ENCODE measurements around the gene ZFYVE9.

The ZFYVE9 gene

DNA sequence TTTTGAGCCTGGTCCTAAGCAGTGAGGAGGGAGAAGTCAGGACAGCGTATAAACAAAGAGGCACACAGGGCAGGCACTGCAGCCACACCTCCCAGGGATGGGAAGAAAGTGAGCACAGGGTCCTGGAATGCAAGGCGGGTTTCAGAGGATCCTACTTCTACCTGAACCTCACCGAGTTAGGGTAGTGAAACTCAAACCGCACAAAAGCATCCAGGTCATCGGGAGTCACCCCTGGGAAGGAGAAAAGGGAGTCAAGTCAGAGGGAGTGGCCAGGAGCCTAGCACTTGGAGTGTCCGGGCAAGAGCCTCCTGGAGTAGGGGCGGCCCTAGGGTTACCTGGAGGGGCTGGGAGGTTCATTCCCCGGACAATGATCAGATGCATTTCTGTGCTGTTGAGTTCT is 213.5 kb downstream of the ZFYVE9 start:
- no peaks in the 10 kb centered on the region for H3K27me3 Mint-ChIP-seq (ENCODE audit: low read depth)
- no peak overlapping the region for H3K4me3 Mint-ChIP-seq
- TF ChIP-seq, protein P1, sequence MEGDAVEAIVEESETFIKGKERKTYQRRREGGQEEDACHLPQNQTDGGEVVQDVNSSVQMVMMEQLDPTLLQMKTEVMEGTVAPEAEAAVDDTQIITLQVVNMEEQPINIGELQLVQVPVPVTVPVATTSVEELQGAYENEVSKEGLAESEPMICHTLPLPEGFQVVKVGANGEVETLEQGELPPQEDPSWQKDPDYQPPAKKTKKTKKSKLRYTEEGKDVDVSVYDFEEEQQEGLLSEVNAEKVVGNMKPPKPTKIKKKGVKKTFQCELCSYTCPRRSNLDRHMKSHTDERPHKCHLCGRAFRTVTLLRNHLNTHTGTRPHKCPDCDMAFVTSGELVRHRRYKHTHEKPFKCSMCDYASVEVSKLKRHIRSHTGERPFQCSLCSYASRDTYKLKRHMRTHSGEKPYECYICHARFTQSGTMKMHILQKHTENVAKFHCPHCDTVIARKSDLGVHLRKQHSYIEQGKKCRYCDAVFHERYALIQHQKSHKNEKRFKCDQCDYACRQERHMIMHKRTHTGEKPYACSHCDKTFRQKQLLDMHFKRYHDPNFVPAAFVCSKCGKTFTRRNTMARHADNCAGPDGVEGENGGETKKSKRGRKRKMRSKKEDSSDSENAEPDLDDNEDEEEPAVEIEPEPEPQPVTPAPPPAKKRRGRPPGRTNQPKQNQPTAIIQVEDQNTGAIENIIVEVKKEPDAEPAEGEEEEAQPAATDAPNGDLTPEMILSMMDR (IDR thresholded peaks at IDR 0.05; ENCODE audit: unreplicated experiment in 3 of 3) = no peak
- H3K36me3 Mint-ChIP-seq (ENCODE audit: low read depth) = peaks cover 66% of the 10 kb centered on the region
- H3K4me1 Mint-ChIP-seq = no peaks in the 10 kb centered on the region
- H3K9me3 Mint-ChIP-seq = no peaks in the 10 kb centered on the region
- H3K27ac Mint-ChIP-seq = no peak overlapping the region

DNA sequence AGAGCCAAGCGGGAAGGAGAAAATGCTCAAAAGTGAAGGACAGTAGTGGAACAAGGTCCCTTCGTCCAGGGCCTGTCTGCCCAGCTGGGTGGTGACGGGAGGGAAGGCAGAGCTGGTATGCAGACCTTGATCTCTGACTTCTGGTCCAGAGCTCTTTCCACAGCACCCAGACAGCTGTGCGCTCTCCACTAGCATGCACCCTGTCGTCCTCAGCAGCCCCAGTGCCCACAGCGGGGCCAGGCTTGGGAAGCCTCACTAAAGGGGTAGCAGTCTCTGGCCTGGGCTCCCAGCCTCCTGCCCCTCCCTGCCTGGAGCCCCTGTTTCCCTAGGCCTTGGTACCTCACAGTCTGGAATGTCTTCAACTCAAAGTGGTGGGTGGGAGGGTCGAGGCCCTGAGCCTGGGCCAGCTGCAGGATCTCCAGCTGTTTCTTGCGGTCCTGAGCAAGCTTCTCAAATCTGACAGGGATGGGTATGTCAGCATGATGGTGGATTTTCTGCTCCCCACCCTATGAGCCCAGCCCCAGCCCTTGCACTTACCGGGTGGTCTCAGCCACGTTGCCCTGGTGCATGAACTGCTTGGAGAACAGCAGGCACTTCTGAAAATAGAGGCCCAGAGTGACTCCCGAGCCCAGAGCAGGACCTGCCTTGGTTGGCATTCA is 214.1 kb downstream of the ZFYVE9 start:
- Mint-ChIP-seq H3K4me3 (no peak overlapping the region), H3K27ac (no peak overlapping the region), H3K4me1 (no peaks in the 10 kb centered on the region), H3K9me3 (no peaks in the 10 kb centered on the region), H3K27me3 (ENCODE audit: low read depth) (no peaks in the 10 kb centered on the region), H3K36me3 (ENCODE audit: low read depth) (peaks cover 67% of the 10 kb centered on the region)
- TF ChIP-seq, protein P1 (IDR thresholded peaks at IDR 0.05; ENCODE audit: unreplicated experiment in 3 of 3) = no peak

DNA sequence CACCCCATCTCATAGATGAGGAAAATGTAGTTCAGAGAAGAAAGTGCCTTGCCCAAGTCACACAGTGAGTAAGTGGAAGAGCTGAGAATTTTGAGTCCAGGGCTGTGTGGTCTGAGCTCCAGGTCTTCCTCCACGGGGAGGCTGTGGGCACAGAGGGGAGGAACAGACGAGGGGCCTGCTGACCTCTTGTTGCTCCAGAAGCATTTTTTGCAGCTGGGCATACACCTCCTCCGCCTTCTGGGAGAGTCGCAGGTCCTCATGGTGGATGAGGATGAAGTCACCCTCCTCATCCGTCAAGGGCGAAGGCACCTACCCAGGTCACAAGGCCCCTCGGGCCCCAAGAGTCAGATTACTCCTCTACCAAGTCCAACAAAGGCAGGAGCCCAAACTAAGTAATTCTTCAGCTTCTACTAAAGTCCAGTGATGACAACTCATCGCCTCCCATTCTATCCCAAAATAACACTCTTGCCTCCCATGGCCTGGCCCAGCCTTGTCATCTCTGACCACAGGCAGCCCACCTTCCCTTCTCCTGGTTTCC is 215.0 kb downstream of the ZFYVE9 start:
- TF ChIP-seq, protein P1 (IDR thresholded peaks at IDR 0.05; ENCODE audit: unreplicated experiment in 3 of 3) = no peak
- peaks cover 76% of the 10 kb centered on the region for H3K36me3 Mint-ChIP-seq (ENCODE audit: low read depth)
- H3K4me3 Mint-ChIP-seq = no peak overlapping the region
- H3K4me1 Mint-ChIP-seq = no peaks in the 10 kb centered on the region
- H3K27me3 Mint-ChIP-seq (ENCODE audit: low read depth) = no peaks in the 10 kb centered on the region
- H3K9me3 Mint-ChIP-seq = no peaks in the 10 kb centered on the region
- H3K27ac Mint-ChIP-seq = no peak overlapping the region

DNA sequence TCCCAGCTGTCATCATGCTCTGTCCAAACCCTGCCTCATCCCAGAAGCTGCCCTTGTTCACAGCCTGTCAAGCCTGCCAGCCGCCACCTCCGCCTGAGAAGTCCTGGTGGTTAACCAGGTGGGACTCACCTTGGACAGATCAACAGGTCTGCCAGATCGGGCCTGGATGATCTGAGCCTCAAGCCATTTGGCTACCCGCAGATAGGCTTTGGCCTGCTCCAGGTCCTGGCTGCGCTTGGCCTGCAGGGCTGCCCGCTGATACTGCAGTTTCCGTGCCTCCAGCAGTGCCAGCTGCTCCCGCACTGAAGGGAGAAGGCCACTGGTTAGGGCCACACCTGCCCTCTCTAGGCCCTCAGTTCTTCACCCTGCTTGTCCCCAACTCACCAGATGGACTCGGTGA is 215.5 kb downstream of the ZFYVE9 start:
- no peak overlapping the region for H3K27ac Mint-ChIP-seq
- no peaks in the 10 kb centered on the region for H3K27me3 Mint-ChIP-seq (ENCODE audit: low read depth)
- H3K36me3 Mint-ChIP-seq (ENCODE audit: low read depth) = peaks cover 80% of the 10 kb centered on the region
- TF ChIP-seq, protein P1 (IDR thresholded peaks at IDR 0.05; ENCODE audit: unreplicated experiment in 3 of 3) = no peak
- H3K9me3 Mint-ChIP-seq = no peaks in the 10 kb centered on the region
- no peak overlapping the region for H3K4me3 Mint-ChIP-seq
- H3K4me1 Mint-ChIP-seq = no peaks in the 10 kb centered on the region

DNA sequence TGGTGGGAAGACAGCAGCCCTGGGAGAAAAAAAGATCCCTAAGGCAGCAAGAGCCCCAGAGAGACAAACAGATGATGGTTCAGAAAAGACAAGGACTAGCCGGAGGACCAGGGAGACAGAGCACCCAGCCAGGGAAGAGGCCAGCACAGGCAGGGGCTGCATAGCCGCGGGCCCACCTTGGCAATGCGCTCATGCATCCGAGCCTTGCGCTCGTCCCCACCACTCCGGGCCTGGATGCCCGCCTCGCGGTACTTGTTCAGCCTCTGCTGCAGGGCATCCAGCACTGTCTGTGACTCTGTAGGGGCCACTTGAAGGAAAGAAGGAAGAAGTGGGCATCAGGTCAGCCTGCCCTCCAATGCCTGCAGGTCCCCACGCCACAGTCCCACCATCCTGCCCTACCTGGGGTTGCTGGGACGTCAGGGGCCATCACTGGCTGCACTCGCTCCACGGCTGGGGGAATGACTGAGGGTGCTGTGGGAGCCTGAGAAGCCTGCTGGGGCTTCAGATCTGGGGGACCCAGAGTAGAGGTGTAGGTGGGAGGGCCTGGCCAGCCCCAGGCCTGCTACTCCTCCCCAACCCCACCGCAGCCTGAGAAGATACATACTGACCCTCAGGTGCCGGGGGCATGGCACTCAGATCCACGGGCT is 217.1 kb downstream of the ZFYVE9 start:
- Mint-ChIP-seq H3K36me3 (ENCODE audit: low read depth) (peaks cover 71% of the 10 kb centered on the region), H3K27me3 (ENCODE audit: low read depth) (no peaks in the 10 kb centered on the region), H3K9me3 (no peaks in the 10 kb centered on the region), H3K4me3 (no peak overlapping the region), H3K27ac (no peak overlapping the region), H3K4me1 (no peaks in the 10 kb centered on the region)
- TF ChIP-seq, protein P1 (IDR thresholded peaks at IDR 0.05; ENCODE audit: unreplicated experiment in 3 of 3) = no peak
